Activated CD8-positive, alpha-beta memory T cell treated with anti-CD3 and anti-CD28 coated beads, Interleukin-2, amount 50 U/mL, for 1 hour (primary cell): Measurements from ENCODE around the gene REELD1.

ENCODE experiments used
- DNase-seq: peaks from one replicate; pipeline ENCODE4 v3.0.0-alpha.2; 2020; ENCODE audit errors: extremely low read depth

Gene REELD1

DNA sequence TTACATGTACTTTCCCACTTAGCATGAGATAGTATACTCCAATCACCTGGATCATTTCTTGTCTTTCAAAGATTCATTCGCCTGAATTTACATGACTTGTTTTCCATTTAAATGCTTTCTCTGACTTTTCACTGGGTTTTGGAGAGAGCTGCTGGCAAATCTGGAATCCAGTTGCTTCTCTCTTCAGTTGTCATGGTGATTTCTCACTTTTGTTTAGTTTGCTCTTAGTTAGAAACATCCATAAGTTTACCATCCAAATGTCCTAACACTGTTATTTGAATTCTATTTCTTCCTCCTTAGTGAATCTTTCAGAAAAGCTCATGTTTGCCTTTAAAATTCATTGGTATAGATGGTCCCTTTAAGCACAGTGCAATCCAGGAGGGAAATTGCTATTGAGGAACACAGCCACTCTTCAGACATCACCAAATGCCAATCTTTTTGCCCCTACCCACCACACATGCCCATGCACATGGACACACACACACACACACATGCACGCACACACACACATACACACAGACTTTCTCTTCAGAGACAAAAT lies 51.7 kb downstream of the REELD1 start:
- DNase-seq: no peak

DNA sequence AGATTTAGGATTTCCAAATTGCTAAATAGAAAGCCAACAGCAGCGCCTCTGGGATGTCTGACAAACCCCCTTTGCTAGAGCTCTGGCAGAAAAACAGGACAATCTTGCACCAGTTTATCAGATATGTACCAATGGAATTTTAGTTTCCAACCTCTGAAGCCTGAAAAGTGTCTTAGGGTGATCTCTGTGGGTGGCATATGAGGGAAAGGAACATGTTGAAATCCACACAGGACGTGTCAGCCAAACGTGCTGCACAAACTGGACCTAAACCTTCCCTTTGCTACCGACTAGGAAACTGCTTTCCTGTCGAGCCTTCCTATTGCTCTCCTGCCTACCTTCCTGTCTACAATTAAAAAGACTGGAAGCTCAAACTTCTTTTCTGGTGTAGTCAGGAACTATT lies 53.5 kb downstream of the REELD1 start:
- DNase-seq: no peak

- DNase-seq: no peak
These were observed 54.9 kb downstream of the REELD1 start for GRCh38 chr4:146269228-146269653.

DNA sequence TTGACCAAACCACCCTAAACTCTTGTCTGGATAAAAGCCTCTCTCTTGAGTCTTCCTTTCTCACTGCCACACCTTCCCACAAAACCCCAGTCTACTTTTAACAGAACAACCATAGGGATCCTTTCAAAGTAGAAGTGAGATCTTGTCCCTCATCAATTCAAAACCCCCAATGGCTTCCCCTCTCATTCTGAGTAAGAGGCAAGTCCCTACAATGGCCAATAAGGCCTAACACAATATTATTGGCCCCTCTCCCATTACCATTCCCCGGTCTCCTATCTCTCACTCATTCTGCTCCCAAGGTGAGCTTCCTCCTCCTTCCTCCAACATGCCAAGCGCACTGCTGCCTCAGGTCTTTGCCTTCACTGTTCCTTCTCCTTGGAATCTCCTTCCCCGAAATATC lies 57.1 kb downstream of the REELD1 start:
- DNase-seq: no peak

GRCh38 chr4:146273204-146273901 lies 59.0 kb downstream of the REELD1 start:
- no peak for DNase-seq

GRCh38 chr4:146274774-146275173 lies 60.4 kb downstream of the REELD1 start:
- no peak for DNase-seq

GRCh38 chr4:146275370-146275769 lies 61.0 kb downstream of the REELD1 start:
- DNase-seq: no peak

DNA sequence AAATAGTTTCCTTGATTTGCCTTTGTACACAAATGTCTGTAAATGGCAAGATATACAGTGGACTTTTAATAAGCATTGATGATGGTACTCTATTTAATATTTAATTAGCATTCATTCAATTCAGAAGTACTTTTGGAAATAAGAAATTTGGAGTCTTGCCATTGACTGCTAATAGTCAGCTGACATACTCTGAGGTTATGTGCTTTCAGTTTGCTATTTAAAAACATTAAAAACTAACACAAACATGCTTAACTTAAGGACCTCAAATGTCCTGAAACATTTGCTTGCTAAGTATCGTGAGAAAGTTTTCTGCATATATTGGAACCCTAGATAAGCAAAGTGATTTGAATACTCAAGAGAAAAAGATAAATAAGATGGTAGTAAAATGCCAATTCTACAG lies 64.6 kb downstream of the REELD1 start:
- no peak for DNase-seq
